Testis (tissue), 3 donors: ENCODE measurements around the gene BCL2A1. TPM values are rescaled to one million over a fixed set of nuclear protein-coding genes. Genes with fewer than 3 reads are reported as not detected.

Experiments
- DNase-seq: peaks from one replicate; pipeline ENCODE4 v3.0.0-alpha.2; 2019
- H3K27ac ChIP-seq, 2 donors: fragments of 200-600 bp; sonication (generic); one replicate each; pipeline ENCODE4 v1.5.1; 2019
- H3K27me3 ChIP-seq: fragments of 200-600 bp; sonication (generic); one replicate; pipeline ENCODE4 v1.5.1; 2019
- H3K36me3 ChIP-seq: fragments of 200-600 bp; sonication (generic); one replicate; pipeline ENCODE4 v1.5.1; 2017; ENCODE audit warnings: low read depth; ENCODE audit errors: missing control alignments
- H3K4me1 ChIP-seq: fragments of 200-600 bp; sonication (generic); one replicate; pipeline ENCODE4 v1.5.1; 2019
- H3K4me3 ChIP-seq, 2 donors: fragments of 200-600 bp; sonication (generic); one replicate each; pipeline ENCODE4 v1.5.1; 2017 to 2019
- H3K9me3 ChIP-seq: fragments of 200-600 bp; sonication (generic); one replicate; pipeline ENCODE4 v1.5.1; 2017
- POLR2A ChIP-seq: fragments of 450-650 bp; IDR thresholded peaks from one replicate; pipeline ENCODE4 v1.6.1; 2017; ENCODE audit warnings: antibody characterized with exemption, mild to moderate bottlenecking, moderate library complexity
- intact Hi-C: fragments of 100-400 bp; cut with DNase I; formaldehyde crosslinking; loops from one replicate; pipeline ENCODE4 v1.15.1; 2023; ENCODE audit warnings: low total_unique reads
- polyA plus RNA-seq: library from polyadenylated mRNA; stranded (reverse); fragments of 350-450 nt; fragmentation: Illumina TruSeq; extraction: RNeasy Lipid Tissue Mini Kit (QIAGEN cat#74804); gene quantifications from one replicate; pipeline ENCODE4 v1.2.3, GENCODE V29; 2014; ENCODE audit warnings: low read depth, low replicate concordance; ENCODE audit not compliant: insufficient read depth
- total RNA-seq, 2 donors: library from RNA; depleted of rRNA; stranded (reverse); fragments of >200 nt; gene quantifications; one replicate each; pipeline ENCODE4 v1.2.3, GENCODE V29; 2016
- TF ChIP-seq, protein P1 (sequence below), 3 experiments: fragments of 450-650 bp in 2 of 3; fragments of 200-600 bp in 1 of 3; sonication (generic) in 1 of 3; IDR thresholded peaks; one replicate each; pipeline ENCODE4 v1.5.1; 2016 to 2019; ENCODE audit warnings: antibody characterized with exemption in 3 of 3, mild to moderate bottlenecking in 2 of 3, moderate library complexity in 1 of 3

The BCL2A1 gene
- total and polyA plus RNA-seq, 3 donors from 2014 or later: 2.3 TPM; not detected in 2

DNA sequence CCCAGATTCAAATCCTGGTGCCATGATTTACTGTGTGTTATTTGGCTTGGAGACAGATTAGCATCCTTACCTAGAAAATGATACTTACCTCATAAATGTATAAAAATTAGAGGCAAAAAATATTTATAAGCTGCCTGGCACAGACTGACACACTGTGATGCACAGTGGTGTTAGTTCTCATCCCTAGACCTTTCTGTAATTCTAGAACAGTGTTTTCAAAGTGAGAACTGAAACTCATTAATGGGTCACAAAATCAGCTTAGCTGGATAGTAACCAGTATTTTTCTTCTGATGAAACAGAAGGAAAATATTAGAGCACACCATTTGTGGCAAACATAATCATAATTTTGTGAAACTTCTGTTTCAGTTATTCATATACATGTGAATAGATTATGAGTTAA is 56.3 kb downstream of the BCL2A1 start:
- TF ChIP-seq, protein P1, sequence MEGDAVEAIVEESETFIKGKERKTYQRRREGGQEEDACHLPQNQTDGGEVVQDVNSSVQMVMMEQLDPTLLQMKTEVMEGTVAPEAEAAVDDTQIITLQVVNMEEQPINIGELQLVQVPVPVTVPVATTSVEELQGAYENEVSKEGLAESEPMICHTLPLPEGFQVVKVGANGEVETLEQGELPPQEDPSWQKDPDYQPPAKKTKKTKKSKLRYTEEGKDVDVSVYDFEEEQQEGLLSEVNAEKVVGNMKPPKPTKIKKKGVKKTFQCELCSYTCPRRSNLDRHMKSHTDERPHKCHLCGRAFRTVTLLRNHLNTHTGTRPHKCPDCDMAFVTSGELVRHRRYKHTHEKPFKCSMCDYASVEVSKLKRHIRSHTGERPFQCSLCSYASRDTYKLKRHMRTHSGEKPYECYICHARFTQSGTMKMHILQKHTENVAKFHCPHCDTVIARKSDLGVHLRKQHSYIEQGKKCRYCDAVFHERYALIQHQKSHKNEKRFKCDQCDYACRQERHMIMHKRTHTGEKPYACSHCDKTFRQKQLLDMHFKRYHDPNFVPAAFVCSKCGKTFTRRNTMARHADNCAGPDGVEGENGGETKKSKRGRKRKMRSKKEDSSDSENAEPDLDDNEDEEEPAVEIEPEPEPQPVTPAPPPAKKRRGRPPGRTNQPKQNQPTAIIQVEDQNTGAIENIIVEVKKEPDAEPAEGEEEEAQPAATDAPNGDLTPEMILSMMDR (IDR thresholded peaks at IDR 0.05): no peak
- no peak for TF ChIP-seq POLR2A
- Histone ChIP-seq H3K27ac (no peak overlapping the region), H3K4me1 (peaks cover 4% of the 10 kb centered on the region), H3K9me3 (no peaks in the 10 kb centered on the region), H3K36me3 (no peaks in the 10 kb centered on the region), H3K27me3 (no peaks in the 10 kb centered on the region), H3K4me3 (no peak overlapping the region)
- no peak for DNase-seq
- intact Hi-C loops: no loop called here

Other genes starting within 250 kb of the BCL2A1 start
- gene MTHFS, start 74.2 kb downstream of the BCL2A1 start, total RNA-seq: 10 to 100 TPM; 32.5 to 44.2 TPM
- 24.9 TPM for gene MTHFS, start 74.2 kb downstream of the BCL2A1 start, polyA plus RNA-seq
- 100 to 1,000 TPM; 220 to 255 TPM for gene ZFAND6, start 88.5 kb upstream of the BCL2A1 start, total RNA-seq
- gene ZFAND6, start 88.5 kb upstream of the BCL2A1 start, polyA plus RNA-seq: 251 TPM
- gene FAH, start 181.8 kb upstream of the BCL2A1 start, total RNA-seq: 10 to 100 TPM; 58.4 to 75.0 TPM
- gene FAH, start 181.8 kb upstream of the BCL2A1 start, polyA plus RNA-seq: 49.0 TPM